K562 (cell line): ENCODE results near the gene RDH13. TPM values are rescaled to one million over a fixed set of nuclear protein-coding genes. Genes with fewer than 3 reads are reported as not detected.
A peak's percentile ranks its signal among the peaks of the same experiment; 100 is the strongest.

Experiments
- ASH1L ChIP-seq: fragments of 450-650 bp; IDR thresholded peaks from 2 replicates; pipeline ENCODE4 v1.6.1; 2018; ENCODE audit warnings: borderline replicate concordance, mild to moderate bottlenecking, low read depth; ENCODE audit not compliant: partially characterized antibody
- CBX2 ChIP-seq: fragments of 200-600 bp; sonication (generic); IDR thresholded peaks from one replicate; pipeline ENCODE4 v1.6.1; 2012; ENCODE audit warnings: mild to moderate bottlenecking, low read length, inconsistent platforms; ENCODE audit not compliant: insufficient read depth, poor library complexity, severe bottlenecking
- CCNT2 ChIP-seq: IDR thresholded peaks from 2 replicates; pipeline ENCODE4 v1.6.1; 2011; ENCODE audit warnings: borderline replicate concordance, low read depth, mild to moderate bottlenecking, moderate library complexity, mixed read lengths, low read length; ENCODE audit not compliant: insufficient read length; ENCODE audit errors: extremely low read depth
- DMBX1 ChIP-seq: fragments of 250-450 bp; sonication (Bioruptor Pico); IDR thresholded peaks from 2 replicates; pipeline ENCODE4 v1.8.0; 2022; ENCODE audit warnings: inconsistent platforms, mild to moderate bottlenecking, moderate library complexity, borderline replicate concordance
- E2F5 ChIP-seq: sonication (generic); formaldehyde crosslinking; IDR thresholded peaks from 2 replicates; pipeline ENCODE4 v1.8.0; 2022; ENCODE audit warnings: mild to moderate bottlenecking, missing genetic modification reagents
- ERF ChIP-seq: fragments of 450-650 bp; formaldehyde crosslinking; IDR thresholded peaks from 2 replicates; pipeline ENCODE4 v1.4.0; 2020; ENCODE audit warnings: mild to moderate bottlenecking, mixed read lengths
- FOXK1 ChIP-seq: sonication (generic); formaldehyde crosslinking; IDR thresholded peaks from 2 replicates; pipeline ENCODE4 v1.8.0; 2022; ENCODE audit warnings: missing genetic modification reagents, mild to moderate bottlenecking, borderline replicate concordance
- GABPA ChIP-seq: fragments of 200-800 bp; sonication (Bioruptor generic); conservative IDR thresholded peaks from 2 replicates; pipeline ENCODE4 v1.6.1; 2016; ENCODE audit warnings: low read depth, missing genetic modification characterization, missing compliant biosample characterization
- GABPB1 ChIP-seq: sonication (generic); formaldehyde crosslinking; IDR thresholded peaks from 2 replicates; pipeline ENCODE4 v1.8.0; 2022; ENCODE audit warnings: mild to moderate bottlenecking, missing genetic modification reagents
- GTF2A2 ChIP-seq: IDR thresholded peaks from 2 replicates; pipeline ENCODE4 v1.6.1; 2016; ENCODE audit warnings: mild to moderate bottlenecking, missing genetic modification characterization, missing compliant biosample characterization
- HDAC8 ChIP-seq: fragments of 450-650 bp; IDR thresholded peaks from 2 replicates; pipeline ENCODE4 v1.6.1; 2016; ENCODE audit warnings: mild to moderate bottlenecking, missing genetic modification characterization, moderate library complexity, missing compliant biosample characterization
- HDGF ChIP-seq: fragments of 450-650 bp; IDR thresholded peaks from 2 replicates; pipeline ENCODE4 v1.6.1; 2016
- HNRNPLL ChIP-seq: fragments of 200-400 bp; formaldehyde crosslinking; IDR thresholded peaks from 2 replicates; pipeline ENCODE4 v1.6.1; 2017; ENCODE audit warnings: low read length, low read depth, mild to moderate bottlenecking; ENCODE audit not compliant: poor library complexity, severe bottlenecking
- KDM4B ChIP-seq, 2 experiments: fragments of 450-650 bp in 1 of 2; sonication (generic) in 1 of 2; IDR thresholded peaks; 2 replicates each; pipeline ENCODE4 v1.6.1; 2016 to 2017; ENCODE audit warnings: borderline replicate concordance in 2 of 2, antibody characterized with exemption in 1 of 2, low read depth in 1 of 2, mild to moderate bottlenecking in 1 of 2
- MAFK ChIP-seq: IDR thresholded peaks from 2 replicates; pipeline ENCODE4 v1.6.1; 2011; ENCODE audit warnings: low read length, improper control_type of control experiment
- MTA1 ChIP-seq: fragments of 450-650 bp; IDR thresholded peaks from 2 replicates; pipeline ENCODE4 v1.6.1; 2017; ENCODE audit warnings: borderline replicate concordance
- MTA2 ChIP-seq: fragments of 450-650 bp; IDR thresholded peaks from 2 replicates; pipeline ENCODE4 v1.6.1; 2016; ENCODE audit warnings: low read depth
- PCBP1 ChIP-seq: fragments of 200-400 bp; formaldehyde crosslinking; IDR thresholded peaks from 2 replicates; pipeline ENCODE4 v1.6.1; 2018; ENCODE audit warnings: mild to moderate bottlenecking, low read depth, low read length; ENCODE audit not compliant: poor library complexity, severe bottlenecking
- PTTG1 ChIP-seq: fragments of 450-650 bp; IDR thresholded peaks from 2 replicates; pipeline ENCODE4 v1.6.1; 2016; ENCODE audit warnings: low read depth, mild to moderate bottlenecking, missing genetic modification characterization, missing compliant biosample characterization
- RBM39 ChIP-seq: fragments of 200-400 bp; formaldehyde crosslinking; optimal IDR thresholded peaks from 2 replicates; pipeline ENCODE3; 2018; ENCODE audit warnings: low read depth, low read length
- SMAD4 ChIP-seq: fragments of 250-450 bp; sonication (Bioruptor Pico); conservative IDR thresholded peaks from 2 replicates; pipeline ENCODE4 v1.8.0; 2021; ENCODE audit warnings: inconsistent platforms, mild to moderate bottlenecking, moderate library complexity
- SRSF3 ChIP-seq: fragments of 200-400 bp; formaldehyde crosslinking; IDR thresholded peaks from 2 replicates; pipeline ENCODE4 v1.6.1; 2016; ENCODE audit warnings: mild to moderate bottlenecking, low read length, moderate library complexity; ENCODE audit not compliant: insufficient read depth
- TEAD2 ChIP-seq: fragments of 450-650 bp; IDR thresholded peaks from 2 replicates; pipeline ENCODE4 v1.6.1; 2016; ENCODE audit warnings: missing genetic modification characterization, control low read depth, missing compliant biosample characterization
- U2AF1 ChIP-seq: fragments of 200-400 bp; formaldehyde crosslinking; optimal IDR thresholded peaks from 2 replicates; pipeline ENCODE3; 2017; ENCODE audit warnings: mild to moderate bottlenecking, low read depth, low read length, moderate library complexity
- XRCC3 ChIP-seq: fragments of 450-650 bp; IDR thresholded peaks from 2 replicates; pipeline ENCODE4 v1.6.1; 2017; ENCODE audit warnings: mild to moderate bottlenecking, moderate library complexity
- ZBTB2 ChIP-seq: fragments of 450-650 bp; IDR thresholded peaks from 2 replicates; pipeline ENCODE4 v1.6.1; 2016; ENCODE audit warnings: antibody characterized with exemption
- ZNF431 ChIP-seq: sonication (generic); formaldehyde crosslinking; IDR thresholded peaks from 2 replicates; pipeline ENCODE4 v1.8.0; 2022; ENCODE audit warnings: mild to moderate bottlenecking, missing genetic modification reagents
- ZNF699 ChIP-seq: fragments of 250-450 bp; sonication (Bioruptor Pico); IDR thresholded peaks from 2 replicates; pipeline ENCODE4 v1.8.0; 2021; ENCODE audit warnings: mild to moderate bottlenecking, moderate library complexity; ENCODE audit not compliant: insufficient replicate concordance
- polyA plus RNA-seq, 8 experiments: library from polyadenylated mRNA; depleted of rRNA in 4 of 8; stranded (reverse) in 5 of 8; unstranded in 3 of 8; fragments of >200 nt; fragmentation: Nextera tagmentation in 2 of 8; fragmentation: Illumina TruSeq in 1 of 8; extraction: Ambion mirVana in 2 of 8; extraction: Trizol in 1 of 8; gene quantifications; 2 replicates each; pipeline versions ENCODE4 v1.2.1 to v1.2.3, GENCODE V29; 2011 to 2014; ENCODE audit warnings: inconsistent platforms in 1 of 8, missing spikeins in 1 of 8
- total RNA-seq, 7 experiments: library from RNA; depleted of rRNA in 6 of 7; stranded (reverse); fragments of >200 nt in 6 of 7; fragmentation: Illumina TruSeq in 2 of 7; extraction: Trizol in 2 of 7; gene quantifications; 2 replicates each; pipeline versions ENCODE4 v1.2.1 to v1.2.3, GENCODE V29; 2011 to 2021; ENCODE audit warnings: low replicate concordance in 1 of 7

RDH13 gene
- total and polyA plus RNA-seq, 9 of the 15 experiments (the other 6 are each of a cell fraction or from before 2014, with no cell fraction given): 7.5 to 70.3 (median 39.5) TPM

- no peak for TF ChIP-seq HDAC8 (tag)
- no peak for TF ChIP-seq PTTG1 (tag)
- no peak for TF ChIP-seq RBM39
- no peak for TF ChIP-seq XRCC3
- TF ChIP-seq PCBP1: peak; percentile 50
- no peak for TF ChIP-seq MTA1
- TF ChIP-seq GTF2A2: no peak
- no peak for TF ChIP-seq ZNF431 (CRISPR knock-in tag)
- no peak for TF ChIP-seq MAFK
- TF ChIP-seq GABPA (tag): no peak
- no peak for TF ChIP-seq TEAD2 (tag)
- TF ChIP-seq CBX2: no peak
- TF ChIP-seq SMAD4: peak; percentile 64
- TF ChIP-seq U2AF1: no peak
- TF ChIP-seq ASH1L: no peak
- TF ChIP-seq SRSF3: no peak
- no peak for TF ChIP-seq MTA2
- TF ChIP-seq ERF (CRISPR knock-in tag): peak; percentile 83; the same call in 1 of the 2 replicates
- no peak for TF ChIP-seq KDM4B (IDR thresholded peaks at IDR 0.05; ENCODE audit: borderline replicate concordance in 2 of 2, low read depth in 1 of 2)
- TF ChIP-seq ZBTB2: no peak
- no peak for TF ChIP-seq DMBX1
- 0 out of 2 replicates have a peak, but pooled peaks have one; percentile 57 for TF ChIP-seq HDGF
- TF ChIP-seq FOXK1: no peak; the same call in 1 of the 2 replicates
- no peak for TF ChIP-seq ZNF699
- peak; percentile 62 for TF ChIP-seq HNRNPLL
- peak; percentile 28 for TF ChIP-seq CCNT2
- no peak for TF ChIP-seq E2F5 (CRISPR knock-in tag)
- peak; percentile 71 for TF ChIP-seq GABPB1 (CRISPR knock-in tag)
Measured at GRCh38 chr19:55080968-55081769, 18.2 kb upstream of the RDH13 start (continued).
